ENCODE measurements around the gene THADA.

DNA sequence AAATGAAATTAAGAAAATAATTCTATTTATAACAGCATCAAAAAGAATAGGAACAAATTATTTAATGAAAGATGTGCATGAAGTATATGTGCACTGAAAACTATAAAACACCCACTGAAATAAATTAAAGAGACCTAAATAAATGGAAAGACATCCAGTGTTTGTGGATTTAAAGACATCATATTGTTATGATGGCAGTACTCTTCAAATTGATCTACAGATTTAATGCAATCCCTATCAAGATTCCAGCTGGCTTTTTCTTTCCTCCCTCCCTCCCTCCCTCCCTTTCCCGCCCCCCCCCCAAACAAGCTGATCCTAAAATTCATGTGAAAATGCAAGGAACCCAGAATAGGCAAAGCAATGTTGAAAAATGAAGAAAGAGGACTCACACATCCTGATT, 285.9 kb downstream of the THADA start:
- TF ChIP-seq, protein P1, sequence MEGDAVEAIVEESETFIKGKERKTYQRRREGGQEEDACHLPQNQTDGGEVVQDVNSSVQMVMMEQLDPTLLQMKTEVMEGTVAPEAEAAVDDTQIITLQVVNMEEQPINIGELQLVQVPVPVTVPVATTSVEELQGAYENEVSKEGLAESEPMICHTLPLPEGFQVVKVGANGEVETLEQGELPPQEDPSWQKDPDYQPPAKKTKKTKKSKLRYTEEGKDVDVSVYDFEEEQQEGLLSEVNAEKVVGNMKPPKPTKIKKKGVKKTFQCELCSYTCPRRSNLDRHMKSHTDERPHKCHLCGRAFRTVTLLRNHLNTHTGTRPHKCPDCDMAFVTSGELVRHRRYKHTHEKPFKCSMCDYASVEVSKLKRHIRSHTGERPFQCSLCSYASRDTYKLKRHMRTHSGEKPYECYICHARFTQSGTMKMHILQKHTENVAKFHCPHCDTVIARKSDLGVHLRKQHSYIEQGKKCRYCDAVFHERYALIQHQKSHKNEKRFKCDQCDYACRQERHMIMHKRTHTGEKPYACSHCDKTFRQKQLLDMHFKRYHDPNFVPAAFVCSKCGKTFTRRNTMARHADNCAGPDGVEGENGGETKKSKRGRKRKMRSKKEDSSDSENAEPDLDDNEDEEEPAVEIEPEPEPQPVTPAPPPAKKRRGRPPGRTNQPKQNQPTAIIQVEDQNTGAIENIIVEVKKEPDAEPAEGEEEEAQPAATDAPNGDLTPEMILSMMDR (IDR thresholded peaks at IDR 0.05; ENCODE audit: borderline replicate concordance, extremely low read depth, low read length, poor library complexity, severe bottlenecking), result no peak
- TF ChIP-seq EZH2 (IDR thresholded peaks at IDR 0.05; ENCODE audit: borderline replicate concordance, low read depth, low read length, severe bottlenecking), result no peak
